Stimulated activated CD8-positive, alpha-beta memory T cell treated with anti-CD3 and anti-CD28 coated beads, Interleukin-12 subunit alpha, Interleukin-12 subunit beta, amount 100 ng/mL, for 24 hours (primary cell): ENCODE data around the gene PPP1R12C.

Experiments used
- DNase-seq: peaks from one replicate; pipeline ENCODE4 v3.0.0-alpha.2; 2020; ENCODE audit errors: extremely low read depth

PPP1R12C gene

GRCh38 chr19:55146705-55147273 is 29.4 kb upstream of the PPP1R12C start:
- DNase-seq: no peak

GRCh38 chr19:55146078-55146704 is 28.8 kb upstream of the PPP1R12C start:
- DNase-seq: no peak

DNA sequence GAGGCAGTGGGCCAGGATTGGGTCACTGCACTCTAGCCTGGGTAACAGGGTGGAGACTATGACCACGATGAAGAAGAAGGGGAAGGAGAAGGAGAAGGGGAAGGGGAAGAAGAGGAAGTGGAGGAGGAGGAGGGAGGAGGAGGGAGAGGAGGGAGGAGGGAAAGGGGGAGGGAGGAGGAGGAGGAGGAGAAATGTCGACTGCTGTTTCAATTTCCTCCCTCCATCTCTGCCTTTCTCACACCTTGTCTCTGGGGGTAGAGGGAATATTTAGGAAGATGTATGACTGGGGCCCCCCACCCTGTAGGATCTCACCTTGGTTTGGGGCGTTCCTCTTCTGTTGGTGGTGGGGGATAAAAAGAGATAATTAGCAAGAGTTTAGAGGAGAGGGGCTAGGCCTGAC is 27.8 kb upstream of the PPP1R12C start:
- DNase-seq: no peak

GRCh38 chr19:55141696-55142095 is 24.3 kb upstream of the PPP1R12C start:
- no peak for DNase-seq

GRCh38 chr19:55137915-55138314 is 20.5 kb upstream of the PPP1R12C start:
- no peak for DNase-seq

GRCh38 chr19:55136399-55137102 is 19.1 kb upstream of the PPP1R12C start:
- DNase-seq: no peak

GRCh38 chr19:55134736-55135135 is 17.3 kb upstream of the PPP1R12C start:
- DNase-seq: no peak

- no peak for DNase-seq
Measured at GRCh38 chr19:55133639-55134444, 16.4 kb upstream of the PPP1R12C start.

GRCh38 chr19:55132453-55133129 is 15.2 kb upstream of the PPP1R12C start:
- no peak for DNase-seq

GRCh38 chr19:55131421-55131820 is 14.0 kb upstream of the PPP1R12C start:
- DNase-seq: no peak

- no peak for DNase-seq
Measured at GRCh38 chr19:55119053-55119452, 1.6 kb upstream of the PPP1R12C start.

DNA sequence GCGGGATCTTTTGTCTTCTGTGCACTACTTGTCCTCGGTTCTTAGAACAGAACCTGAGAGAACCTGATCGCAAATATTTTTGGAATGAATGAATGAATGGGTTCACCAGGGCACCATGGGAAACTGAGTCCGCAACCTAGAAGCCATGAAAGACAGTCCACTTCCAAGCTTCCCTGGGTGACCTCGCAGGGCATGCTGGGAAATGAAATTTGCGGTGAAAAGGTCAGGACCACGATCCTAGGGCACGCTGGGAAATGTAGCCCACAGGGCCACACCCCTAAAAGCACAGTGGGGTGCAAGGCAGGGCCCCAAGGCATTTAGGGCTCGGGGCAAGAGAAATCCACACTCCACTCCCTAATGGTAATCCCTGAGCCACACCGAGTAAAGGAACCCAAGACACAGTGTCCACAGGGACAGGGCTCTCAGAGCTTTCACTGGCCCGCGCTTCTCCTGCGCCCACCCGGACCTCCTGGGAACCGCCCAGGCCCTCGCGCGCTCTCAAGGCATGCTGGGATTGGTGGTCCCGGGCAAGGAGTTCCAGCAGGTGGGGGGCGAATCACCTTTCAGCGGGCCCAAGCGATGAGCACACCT is 1.1 kb upstream of the PPP1R12C start:
- no peak for DNase-seq

GRCh38 chr19:55117663-55118391 is 390 bp upstream of the PPP1R12C start:
- DNase-seq: peak; percentile 97

DNA sequence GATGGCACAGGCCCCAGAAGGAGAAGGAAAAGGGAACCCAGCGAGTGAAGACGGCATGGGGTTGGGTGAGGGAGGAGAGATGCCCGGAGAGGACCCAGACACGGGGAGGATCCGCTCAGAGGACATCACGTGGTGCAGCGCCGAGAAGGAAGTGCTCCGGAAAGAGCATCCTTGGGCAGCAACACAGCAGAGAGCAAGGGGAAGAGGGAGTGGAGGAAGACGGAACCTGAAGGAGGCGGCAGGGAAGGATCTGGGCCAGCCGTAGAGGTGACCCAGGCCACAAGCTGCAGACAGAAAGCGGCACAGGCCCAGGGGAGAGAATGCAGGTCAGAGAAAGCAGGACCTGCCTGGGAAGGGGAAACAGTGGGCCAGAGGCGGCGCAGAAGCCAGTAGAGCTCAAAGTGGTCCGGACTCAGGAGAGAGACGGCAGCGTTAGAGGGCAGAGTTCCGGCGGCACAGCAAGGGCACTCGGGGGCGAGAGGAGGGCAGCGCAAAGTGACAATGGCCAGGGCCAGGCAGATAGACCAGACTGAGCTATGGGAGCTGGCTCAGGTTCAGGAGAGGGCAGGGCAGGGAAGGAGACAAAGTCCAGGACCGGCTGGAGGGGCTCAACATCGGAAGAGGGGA is 1.1 kb downstream of the PPP1R12C start:
- DNase-seq: no peak

DNA sequence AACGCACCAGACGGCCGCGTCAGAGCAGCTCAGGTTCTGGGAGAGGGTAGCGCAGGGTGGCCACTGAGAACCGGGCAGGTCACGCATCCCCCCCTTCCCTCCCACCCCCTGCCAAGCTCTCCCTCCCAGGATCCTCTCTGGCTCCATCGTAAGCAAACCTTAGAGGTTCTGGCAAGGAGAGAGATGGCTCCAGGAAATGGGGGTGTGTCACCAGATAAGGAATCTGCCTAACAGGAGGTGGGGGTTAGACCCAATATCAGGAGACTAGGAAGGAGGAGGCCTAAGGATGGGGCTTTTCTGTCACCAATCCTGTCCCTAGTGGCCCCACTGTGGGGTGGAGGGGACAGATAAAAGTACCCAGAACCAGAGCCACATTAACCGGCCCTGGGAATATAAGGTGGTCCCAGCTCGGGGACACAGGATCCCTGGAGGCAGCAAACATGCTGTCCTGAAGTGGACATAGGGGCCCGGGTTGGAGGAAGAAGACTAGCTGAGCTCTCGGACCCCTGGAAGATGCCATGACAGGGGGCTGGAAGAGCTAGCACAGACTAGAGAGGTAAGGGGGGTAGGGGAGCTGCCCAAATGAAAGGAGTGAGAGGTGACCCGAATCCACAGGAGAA is 1.9 kb downstream of the PPP1R12C start:
- DNase-seq: no peak

- no peak for DNase-seq
Measured at GRCh38 chr19:55114566-55115145, 2.8 kb downstream of the PPP1R12C start.

DNA sequence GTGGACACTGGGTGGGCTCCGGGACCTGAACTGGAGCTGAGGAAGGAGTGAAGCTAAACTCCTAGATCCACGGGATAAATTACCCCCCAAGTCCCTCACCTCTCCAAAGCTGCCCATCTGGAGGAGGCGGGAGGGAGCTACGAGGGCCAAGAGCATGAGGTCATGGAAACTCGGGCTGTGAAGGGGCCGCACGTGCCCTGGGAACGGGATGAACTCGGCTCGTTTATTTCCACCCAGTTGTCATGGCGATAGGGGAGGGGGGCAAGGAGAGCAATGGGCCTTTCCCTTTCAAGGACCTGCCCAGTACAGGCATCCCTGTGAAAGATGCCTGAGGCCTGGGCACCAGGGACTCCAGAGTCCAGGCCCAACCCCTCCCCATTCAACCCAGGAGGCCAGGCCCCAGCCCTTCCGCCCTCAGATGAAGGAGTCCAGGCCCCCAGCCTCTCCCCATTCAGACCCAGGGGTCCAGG is 3.8 kb downstream of the PPP1R12C start:
- no peak for DNase-seq

- no peak for DNase-seq
Measured at GRCh38 chr19:55112777-55113569, 4.5 kb downstream of the PPP1R12C start.
